Hepatocyte (in vitro differentiated cells): Measurements from ENCODE around the gene BMPR1A.

ENCODE experiments used
- CTCF ChIP-seq: fragments of 200-600 bp; sonication (generic); IDR thresholded peaks from 2 replicates; pipeline ENCODE4 v1.5.1; 2016; ENCODE audit warnings: antibody characterized with exemption, mild to moderate bottlenecking; ENCODE audit not compliant: poor library complexity
- EZH2 ChIP-seq: fragments of 200-600 bp; sonication (generic); IDR thresholded peaks from 2 replicates; pipeline ENCODE4 v1.6.1; 2016; ENCODE audit warnings: antibody characterized with exemption, mild to moderate bottlenecking, borderline replicate concordance
- EZH2phosphoT487 ChIP-seq: fragments of 200-600 bp; sonication (generic); IDR thresholded peaks from one replicate; pipeline ENCODE4 v1.6.1; 2018; ENCODE audit warnings: antibody characterized with exemption, mild to moderate bottlenecking, low read depth, moderate library complexity; ENCODE audit not compliant: unreplicated experiment, severe bottlenecking

GRCh38 chr10:86718556-86718955 lies 37.9 kb upstream of the BMPR1A start:
- TF ChIP-seq CTCF (no peak), EZH2 (no peak), EZH2phosphoT487 (no peak)
